Measurements from ENCODE around the gene TRIO.

Gene TRIO

DNA sequence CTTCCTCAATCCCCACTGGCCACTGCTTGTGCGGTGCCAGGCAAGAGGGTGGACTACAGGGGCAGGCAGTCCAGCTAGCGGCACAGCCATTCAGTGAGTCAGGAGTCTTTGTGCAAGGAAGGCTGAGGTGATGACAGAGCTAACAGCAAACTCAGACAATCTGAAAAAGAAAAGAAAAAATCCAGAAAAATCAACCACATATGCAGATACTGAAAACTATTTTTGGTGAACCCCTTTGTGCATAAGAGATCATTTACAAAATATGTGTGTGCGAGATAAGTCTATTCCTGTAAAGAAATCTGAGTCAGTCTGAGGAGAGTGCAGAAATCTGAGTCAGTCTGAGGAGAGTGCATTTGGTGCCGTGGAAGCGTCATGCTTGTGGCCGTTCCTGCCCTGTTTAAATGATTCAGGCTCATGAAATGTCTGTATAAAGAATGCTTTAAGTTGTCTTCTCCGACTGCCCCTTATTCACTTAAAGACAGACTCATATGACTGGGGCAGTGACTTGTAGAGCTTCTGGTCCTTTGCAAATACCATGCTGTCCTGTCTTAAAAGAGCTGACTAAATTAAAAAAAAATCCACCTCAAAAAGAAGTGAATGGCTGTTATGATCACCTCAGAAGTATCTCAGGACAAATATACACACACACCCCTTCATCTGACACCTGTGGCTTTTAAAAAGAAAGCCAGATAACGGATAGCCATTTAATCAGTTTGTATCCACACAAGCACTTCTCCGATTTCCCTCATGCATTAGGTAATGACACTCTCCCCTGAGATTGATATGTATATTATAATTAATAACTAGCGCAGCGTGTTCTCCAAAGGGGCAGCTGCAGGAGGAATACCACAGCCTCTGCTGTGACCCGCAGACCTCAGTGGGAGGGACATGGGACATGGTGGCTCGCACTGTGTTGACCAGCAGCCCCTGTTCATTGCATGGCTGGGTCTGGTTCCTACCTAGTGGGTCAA lies 47.3 kb downstream of the TRIO start:
- DNase-seq (ENCODE audit: insufficient read length, low spot score) = no peak

GRCh38 chr5:14191325-14191724 lies 48.2 kb downstream of the TRIO start:
- DNase-seq (ENCODE audit: insufficient read length, low spot score) (no peak), FAIRE-seq (no peak)
- no peak for TF ChIP-seq CTCF (IDR thresholded peaks at IDR 0.05; ENCODE audit: insufficient read depth, missing control alignments)

More for the DNA sequence above, 47.3 kb downstream of the TRIO start:
- no peak for TF ChIP-seq CTCF (IDR thresholded peaks at IDR 0.05; ENCODE audit: insufficient read depth, missing control alignments)
- FAIRE-seq = no peak

DNA sequence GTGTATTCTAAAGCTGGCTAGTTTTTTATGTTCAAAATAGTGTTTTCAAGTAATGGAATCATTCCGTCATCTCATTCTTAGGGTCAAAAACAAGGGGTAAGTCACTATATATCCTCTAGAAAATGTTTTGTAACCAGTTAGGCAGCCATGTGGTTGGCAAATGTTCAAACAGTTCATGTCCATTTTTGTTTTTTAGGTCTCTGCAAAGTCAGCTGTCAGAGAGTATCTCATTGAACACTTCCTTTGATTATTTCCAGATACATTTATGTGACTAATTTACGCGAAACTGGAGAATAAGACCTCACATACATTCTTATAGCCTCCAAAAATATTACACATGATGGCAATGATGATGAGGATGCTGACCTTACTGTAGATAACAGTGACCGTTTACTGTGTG lies 50.4 kb downstream of the TRIO start:
- DNase-seq (ENCODE audit: insufficient read length, low spot score) = no peak
- FAIRE-seq = no peak
- TF ChIP-seq CTCF (IDR thresholded peaks at IDR 0.05; ENCODE audit: insufficient read depth, missing control alignments) = no peak

GRCh38 chr5:14195588-14195987 lies 52.4 kb downstream of the TRIO start:
- no peak for DNase-seq (ENCODE audit: insufficient read length, low spot score)
- FAIRE-seq = no peak
- no peak for TF ChIP-seq CTCF (IDR thresholded peaks at IDR 0.05; ENCODE audit: insufficient read depth, missing control alignments)

GRCh38 chr5:14197056-14197455 lies 53.9 kb downstream of the TRIO start:
- TF ChIP-seq CTCF (IDR thresholded peaks at IDR 0.05; ENCODE audit: insufficient read depth, missing control alignments) = no peak
- no peak for FAIRE-seq
- DNase-seq (ENCODE audit: insufficient read length, low spot score) = no peak

- no peak for FAIRE-seq
- DNase-seq (ENCODE audit: insufficient read length, low spot score) = no peak
- TF ChIP-seq CTCF (IDR thresholded peaks at IDR 0.05; ENCODE audit: insufficient read depth, missing control alignments) = no peak
Measured at GRCh38 chr5:14199902-14200301, 56.8 kb downstream of the TRIO start.

All from D721Med (cell line).